Transverse colon (tissue), 4 donors: ENCODE data around the gene KXD1. TPM values are rescaled to one million over a fixed set of nuclear protein-coding genes. Genes with fewer than 3 reads are reported as not detected.

Experiments used
- DNase-seq: peaks from one replicate; pipeline ENCODE4 v3.0.0-alpha.2; 2019
- H3K27ac ChIP-seq, 4 donors: fragments of 200-600 bp; sonication (generic); 2 replicates each; pipeline ENCODE4 v1.5.1; 2016 to 2018; ENCODE audit warnings: inconsistent platforms in 4 of 4
- H3K27me3 ChIP-seq: fragments of 200-600 bp; sonication (generic); 2 replicates; pipeline ENCODE4 v1.5.1; 2017; ENCODE audit warnings: inconsistent platforms
- H3K36me3 ChIP-seq, 4 donors: fragments of 200-600 bp; sonication (generic); 2 replicates each; pipeline ENCODE4 v1.5.1; 2017 to 2019; ENCODE audit warnings: inconsistent platforms in 4 of 4
- H3K4me1 ChIP-seq, 4 donors: fragments of 200-600 bp; sonication (generic); 2 replicates each; pipeline ENCODE4 v1.5.1; 2017 to 2020; ENCODE audit warnings: inconsistent platforms in 4 of 4
- H3K4me3 ChIP-seq, 4 donors: fragments of 200-600 bp; sonication (generic); 1 replicate in 1 of 4; 2 replicates in 3 of 4; pipeline versions ENCODE4 v1.5.1 to v1.6.1; 2017 to 2019; ENCODE audit warnings: inconsistent platforms in 4 of 4
- H3K9me3 ChIP-seq, 2 donors: fragments of 200-600 bp; sonication (generic); 2 replicates each; pipeline ENCODE4 v1.5.1; 2017 to 2019; ENCODE audit warnings: inconsistent platforms in 2 of 2
- EP300 ChIP-seq: sonication (generic); formaldehyde crosslinking; IDR thresholded peaks from one replicate; pipeline ENCODE4 v1.6.1; 2017; ENCODE audit warnings: antibody characterized with exemption, low read depth
- POLR2A ChIP-seq: fragments of 450-650 bp; IDR thresholded peaks from one replicate; pipeline ENCODE4 v1.6.1; 2016; ENCODE audit warnings: antibody characterized with exemption, mild to moderate bottlenecking, moderate library complexity
- POLR2AphosphoS5 ChIP-seq, 3 donors: sonication (generic); formaldehyde crosslinking; IDR thresholded peaks; one replicate each; pipeline ENCODE4 v1.6.1; 2016; ENCODE audit warnings: antibody characterized with exemption in 3 of 3
- WGBS, 2 donors: methylation state at CpG; one replicate each; pipeline ENCODE4 v1.1.5; 2018; ENCODE audit warnings: low coverage in 1 of 2; 5-methylcytosine and 5-hydroxymethylcytosine counted together
- in situ Hi-C, 4 donors: fragments of 200-750 bp; cut with MboI; loops; one replicate each; pipeline versions ENCODE4 v1.15.0 to v1.15.1; 2017; ENCODE audit warnings: low sequenced_read_pairs in 3 of 4, low pct_ligation_motif_present in 1 of 4, low pct_unique_long_range_greater_than_20kb in 1 of 4
- intact Hi-C: fragments of 100-400 bp; cut with DNase I; formaldehyde crosslinking; loops from one replicate; pipeline ENCODE4 v1.15.1; 2023; ENCODE audit warnings: low total_unique reads
- total RNA-seq, 4 donors: library from RNA; depleted of rRNA; stranded (reverse); fragments of >200 nt; gene quantifications; one replicate each; pipeline ENCODE4 v1.1.0, GENCODE V29; 2016
- TF ChIP-seq, protein P1 (sequence below), 5 experiments: fragments of 200-600 bp in 3 of 5; fragments of 450-650 bp in 2 of 5; sonication (generic) in 3 of 5; IDR thresholded peaks; 1 replicate in 2 of 5; 2 replicates in 3 of 5; pipeline ENCODE4 v1.5.1; 2016 to 2017; ENCODE audit warnings: antibody characterized with exemption in 5 of 5, inconsistent platforms in 3 of 5, mild to moderate bottlenecking in 2 of 5, moderate library complexity in 1 of 5

KXD1 gene
- total RNA-seq, 4 donors from 2014 or later = 62.1 to 195 (median 98.0) TPM

DNA sequence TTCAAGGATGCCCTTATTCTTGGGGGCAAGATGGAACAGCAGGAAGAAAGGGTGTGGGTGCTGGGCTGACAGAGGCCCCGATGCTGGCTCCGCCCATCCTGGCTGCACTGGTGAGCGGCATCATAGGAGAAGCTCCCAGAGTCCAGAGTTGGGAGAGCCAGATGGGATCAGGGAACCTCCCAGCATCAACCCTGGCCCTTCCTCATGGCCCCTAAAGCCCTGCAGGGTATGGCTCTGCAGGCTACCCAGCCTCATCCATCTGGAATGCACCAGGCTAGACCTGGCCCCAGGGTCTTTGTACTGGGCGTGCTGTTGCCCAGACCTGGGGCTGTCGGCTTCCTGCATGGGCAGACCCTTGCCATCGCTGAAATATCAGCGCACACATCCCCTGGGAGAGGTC is 27.9 kb upstream of the KXD1 start:
- peaks cover 0 to 7% (median 3%) of the 10 kb centered on the region in 4 donors for H3K36me3 ChIP-seq
- no peaks in the 10 kb centered on the region for H3K9me3 ChIP-seq
- no peak overlapping the region for H3K27ac ChIP-seq
- WGBS, 2 donors = 80% methylated on average over 7 of the region's 7 CpGs; no CpG with 5 or more reads in 1 of the 2 donors
- no peak overlapping the region for H3K4me3 ChIP-seq
- in situ Hi-C loops (no loop called here), intact Hi-C loops (no loop called here)
- no peaks in the 10 kb centered on the region for H3K4me1 ChIP-seq
- no peak for DNase-seq
- TF ChIP-seq POLR2AphosphoS5 (IDR thresholded peaks at IDR 0.05) (no peak), EP300 (no peak), POLR2A (no peak)
- TF ChIP-seq, protein P1, sequence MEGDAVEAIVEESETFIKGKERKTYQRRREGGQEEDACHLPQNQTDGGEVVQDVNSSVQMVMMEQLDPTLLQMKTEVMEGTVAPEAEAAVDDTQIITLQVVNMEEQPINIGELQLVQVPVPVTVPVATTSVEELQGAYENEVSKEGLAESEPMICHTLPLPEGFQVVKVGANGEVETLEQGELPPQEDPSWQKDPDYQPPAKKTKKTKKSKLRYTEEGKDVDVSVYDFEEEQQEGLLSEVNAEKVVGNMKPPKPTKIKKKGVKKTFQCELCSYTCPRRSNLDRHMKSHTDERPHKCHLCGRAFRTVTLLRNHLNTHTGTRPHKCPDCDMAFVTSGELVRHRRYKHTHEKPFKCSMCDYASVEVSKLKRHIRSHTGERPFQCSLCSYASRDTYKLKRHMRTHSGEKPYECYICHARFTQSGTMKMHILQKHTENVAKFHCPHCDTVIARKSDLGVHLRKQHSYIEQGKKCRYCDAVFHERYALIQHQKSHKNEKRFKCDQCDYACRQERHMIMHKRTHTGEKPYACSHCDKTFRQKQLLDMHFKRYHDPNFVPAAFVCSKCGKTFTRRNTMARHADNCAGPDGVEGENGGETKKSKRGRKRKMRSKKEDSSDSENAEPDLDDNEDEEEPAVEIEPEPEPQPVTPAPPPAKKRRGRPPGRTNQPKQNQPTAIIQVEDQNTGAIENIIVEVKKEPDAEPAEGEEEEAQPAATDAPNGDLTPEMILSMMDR (IDR thresholded peaks at IDR 0.05) = no peak
- no peaks in the 10 kb centered on the region for H3K27me3 ChIP-seq

DNA sequence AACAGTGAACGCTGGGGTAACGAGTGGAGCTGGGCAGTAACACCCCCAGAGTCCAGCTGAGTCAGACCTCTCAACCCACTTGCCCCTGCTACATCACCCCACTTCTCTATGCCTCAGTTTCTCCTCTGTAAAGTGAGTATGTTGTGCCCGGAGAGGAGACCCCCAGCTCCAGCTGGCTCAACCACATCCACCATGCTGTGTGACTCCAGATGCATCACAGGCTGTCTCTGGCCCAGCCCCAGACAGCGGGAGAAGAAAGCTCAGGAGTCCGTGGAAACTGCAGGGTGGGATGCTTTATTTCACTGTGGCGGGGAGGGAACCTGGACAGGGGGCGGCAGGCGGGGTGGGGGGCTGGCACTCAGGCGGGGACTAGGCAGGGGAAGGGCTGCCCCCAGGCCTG is 26.2 kb upstream of the KXD1 start:
- Histone ChIP-seq H3K4me1 (no peaks in the 10 kb centered on the region), H3K36me3 (peaks cover 0 to 12% (median 3%) of the 10 kb centered on the region in 4 donors), H3K9me3 (no peaks in the 10 kb centered on the region), H3K27ac (no peak overlapping the region), H3K4me3 (no peak overlapping the region), H3K27me3 (no peaks in the 10 kb centered on the region)
- TF ChIP-seq POLR2AphosphoS5 (IDR thresholded peaks at IDR 0.05) (no peak), POLR2A (no peak)
- in situ Hi-C loops (no loop called here), intact Hi-C loops (no loop called here)
- DNase-seq = no peak
- WGBS, 2 donors = 93% methylated on average over 9 of the region's 9 CpGs; no CpG with 5 or more reads in 1 of the 2 donors

DNA sequence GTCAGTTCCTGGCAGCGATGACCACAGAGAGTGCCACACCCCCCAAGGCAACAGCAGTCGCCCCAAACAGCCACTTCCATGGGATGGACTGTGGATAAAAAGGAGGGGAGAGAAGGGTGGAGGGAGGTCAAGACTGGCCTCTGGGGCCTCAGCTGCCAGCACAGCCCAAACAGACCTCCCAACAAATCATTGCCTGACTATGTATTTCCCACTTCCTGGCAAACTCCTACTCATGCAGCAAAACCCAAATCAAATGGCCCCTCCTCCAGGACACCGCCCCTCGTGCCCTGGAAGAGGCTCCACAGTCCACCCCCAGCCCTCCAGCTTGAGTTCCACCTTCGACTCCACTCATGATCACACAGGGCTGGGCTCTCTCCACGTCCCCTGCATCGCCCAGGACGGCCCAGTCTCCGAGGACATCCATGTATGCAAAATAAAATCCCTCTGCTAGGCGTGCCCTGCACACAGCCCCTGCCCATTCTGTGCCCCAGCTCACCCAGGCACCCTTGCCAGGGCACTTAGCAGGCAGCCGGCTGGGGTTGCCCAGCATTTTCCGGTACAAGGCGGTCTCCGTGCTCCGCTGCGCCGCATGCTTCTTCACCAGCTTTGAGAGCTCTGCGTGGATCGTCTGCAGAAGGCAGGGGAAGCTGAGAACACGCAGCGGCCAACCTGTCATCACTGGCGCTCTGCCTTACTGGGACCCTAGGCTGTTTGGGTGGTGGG is 25.3 kb upstream of the KXD1 start:
- Histone ChIP-seq H3K27me3 (no peaks in the 10 kb centered on the region), H3K4me1 (no peaks in the 10 kb centered on the region), H3K36me3 (peaks cover 0 to 12% (median 3%) of the 10 kb centered on the region in 4 donors), H3K4me3 (no peak overlapping the region), H3K9me3 (no peaks in the 10 kb centered on the region), H3K27ac (no peak overlapping the region)
- intact Hi-C loops = no loop called here
- TF ChIP-seq POLR2AphosphoS5 (IDR thresholded peaks at IDR 0.05) = no peak
- TF ChIP-seq EP300 = no peak
- TF ChIP-seq, protein P1 (IDR thresholded peaks at IDR 0.05) = no peak
- TF ChIP-seq POLR2A = no peak
- no peak for DNase-seq
- 93% methylated on average over 22 of the region's 22 CpGs; no CpG with 5 or more reads in 1 of the 2 donors for WGBS, 2 donors
- in situ Hi-C loops = no loop called here

DNA sequence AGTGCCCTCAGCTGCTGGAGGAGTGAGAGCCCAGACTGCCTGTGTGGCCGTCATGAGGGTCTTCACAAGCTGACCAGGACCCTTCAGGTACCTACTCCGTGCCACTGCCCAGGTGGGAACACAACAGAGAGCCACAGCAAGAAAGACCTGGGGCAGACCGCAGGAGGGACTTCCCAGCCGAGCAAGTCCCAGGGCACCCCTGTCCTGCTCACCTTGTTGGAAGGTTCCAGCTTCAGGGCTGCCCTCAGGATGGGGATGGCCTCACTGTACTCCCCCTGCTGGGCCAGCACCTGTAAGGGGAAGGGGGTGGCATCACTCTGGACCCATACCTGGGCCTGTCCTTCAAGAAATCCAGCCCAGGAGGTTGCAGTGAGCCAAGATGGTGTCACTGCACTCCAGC is 24.6 kb upstream of the KXD1 start:
- H3K36me3 ChIP-seq = peaks cover 0 to 12% (median 3%) of the 10 kb centered on the region in 4 donors
- H3K9me3 ChIP-seq = no peaks in the 10 kb centered on the region
- no peak overlapping the region for H3K27ac ChIP-seq
- WGBS, 2 donors = 92% methylated on average over 4 of the region's 4 CpGs; no CpG with 5 or more reads in 1 of the 2 donors
- H3K4me3 ChIP-seq = no peak overlapping the region
- no peaks in the 10 kb centered on the region for H3K27me3 ChIP-seq
- DNase-seq = no peak
- H3K4me1 ChIP-seq = no peaks in the 10 kb centered on the region
- intact Hi-C loops (no loop called here), in situ Hi-C loops (no loop called here)
- TF ChIP-seq POLR2AphosphoS5 (IDR thresholded peaks at IDR 0.05) = no peak
- TF ChIP-seq, protein P1 (IDR thresholded peaks at IDR 0.05) = no peak
- no peak for TF ChIP-seq EP300
- no peak for TF ChIP-seq POLR2A
